Fibroblast of pulmonary artery (primary cell): ENCODE results near the gene PRKAG2.
A peak's percentile ranks its signal among the peaks of the same experiment; 100 is the strongest.
"Not testable (repeated sequence)": the region's sequence is repeated elsewhere in the genome, so short reads cannot be mapped to it uniquely, and the experiment has no call there.

ENCODE experiments used
- DNase-seq: peaks from one replicate; pipeline ENCODE4 v3.0.0-alpha.2; 2010; ENCODE audit warnings: low read depth
- H3K4me3 ChIP-seq: replicated peaks from 2 replicates; pipeline ENCODE4 v1.5.1; 2011; ENCODE audit warnings: low read depth, mild to moderate bottlenecking, control low read depth, low read length, moderate library complexity
- TF ChIP-seq, protein P1 (sequence below): IDR thresholded peaks from 2 replicates; pipeline ENCODE4 v1.5.1; 2011; ENCODE audit warnings: mild to moderate bottlenecking, control low read depth, low read length, inconsistent platforms; ENCODE audit errors: missing control alignments

PRKAG2 gene

DNA sequence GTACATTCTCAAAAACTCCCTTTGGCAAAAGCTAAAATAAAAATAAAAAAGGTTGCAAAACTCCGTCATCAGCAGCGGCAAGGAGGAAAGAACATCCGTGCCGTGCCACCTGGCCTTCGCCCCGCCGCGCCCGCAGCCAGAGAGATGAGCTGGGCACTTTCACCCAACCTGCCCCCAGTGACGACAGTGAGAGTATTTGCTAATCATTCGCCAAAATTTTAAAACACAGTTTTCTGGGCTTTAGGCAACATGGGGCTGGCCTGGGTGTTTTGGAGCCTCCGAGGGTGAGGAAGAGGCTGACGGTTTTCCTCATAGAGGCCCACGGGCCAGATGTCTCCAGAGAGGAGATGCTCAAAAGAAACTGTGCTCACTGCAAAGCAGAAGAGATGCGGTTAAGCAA is 128.2 kb downstream of the PRKAG2 start:
- no peak for DNase-seq
- no peak overlapping the region for H3K4me3 ChIP-seq
- TF ChIP-seq, protein P1, sequence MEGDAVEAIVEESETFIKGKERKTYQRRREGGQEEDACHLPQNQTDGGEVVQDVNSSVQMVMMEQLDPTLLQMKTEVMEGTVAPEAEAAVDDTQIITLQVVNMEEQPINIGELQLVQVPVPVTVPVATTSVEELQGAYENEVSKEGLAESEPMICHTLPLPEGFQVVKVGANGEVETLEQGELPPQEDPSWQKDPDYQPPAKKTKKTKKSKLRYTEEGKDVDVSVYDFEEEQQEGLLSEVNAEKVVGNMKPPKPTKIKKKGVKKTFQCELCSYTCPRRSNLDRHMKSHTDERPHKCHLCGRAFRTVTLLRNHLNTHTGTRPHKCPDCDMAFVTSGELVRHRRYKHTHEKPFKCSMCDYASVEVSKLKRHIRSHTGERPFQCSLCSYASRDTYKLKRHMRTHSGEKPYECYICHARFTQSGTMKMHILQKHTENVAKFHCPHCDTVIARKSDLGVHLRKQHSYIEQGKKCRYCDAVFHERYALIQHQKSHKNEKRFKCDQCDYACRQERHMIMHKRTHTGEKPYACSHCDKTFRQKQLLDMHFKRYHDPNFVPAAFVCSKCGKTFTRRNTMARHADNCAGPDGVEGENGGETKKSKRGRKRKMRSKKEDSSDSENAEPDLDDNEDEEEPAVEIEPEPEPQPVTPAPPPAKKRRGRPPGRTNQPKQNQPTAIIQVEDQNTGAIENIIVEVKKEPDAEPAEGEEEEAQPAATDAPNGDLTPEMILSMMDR: no peak

DNA sequence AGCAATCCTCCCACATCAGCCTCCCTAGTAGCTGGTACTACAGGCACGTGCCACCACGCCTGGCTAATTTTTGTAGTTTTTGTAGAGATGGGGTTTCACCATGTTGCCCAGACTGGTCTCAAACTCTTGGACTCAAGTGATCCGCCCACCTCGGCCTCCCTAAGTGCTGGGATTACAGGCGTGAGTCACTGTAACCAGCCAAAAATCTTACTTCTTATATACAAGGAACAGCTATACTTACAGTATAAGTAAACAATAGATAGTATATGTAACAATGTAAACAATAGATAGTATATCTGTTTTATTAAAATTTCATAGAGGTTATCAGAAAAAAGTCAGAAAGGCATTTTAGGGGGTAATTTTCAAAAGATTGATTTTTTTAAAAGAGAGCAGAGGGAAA is 128.9 kb downstream of the PRKAG2 start:
- not testable (repeated sequence) for DNase-seq, H3K4me3 ChIP-seq

DNA sequence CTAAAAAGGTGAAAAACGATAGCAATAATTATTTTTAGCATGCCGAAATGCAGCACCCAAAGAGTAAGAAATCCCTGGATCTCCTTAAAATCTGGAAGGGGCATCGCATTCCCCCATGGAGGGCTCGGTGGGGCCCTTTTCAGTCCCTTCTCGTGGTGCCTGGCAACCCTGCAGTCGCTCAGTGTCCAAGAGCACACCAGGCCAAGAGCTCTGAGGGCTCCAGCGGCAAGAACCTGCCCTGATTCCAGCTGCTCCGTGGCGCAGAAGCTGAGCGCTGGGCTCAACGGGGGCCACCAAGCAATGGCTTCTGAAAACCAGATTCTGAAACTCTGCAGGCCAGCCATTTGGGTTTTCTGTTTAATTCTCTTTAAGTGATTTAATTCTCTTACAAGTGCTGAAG is 131.2 kb downstream of the PRKAG2 start:
- TF ChIP-seq, protein P1: no peak
- no peak for DNase-seq
- H3K4me3 ChIP-seq: no peak overlapping the region

DNA sequence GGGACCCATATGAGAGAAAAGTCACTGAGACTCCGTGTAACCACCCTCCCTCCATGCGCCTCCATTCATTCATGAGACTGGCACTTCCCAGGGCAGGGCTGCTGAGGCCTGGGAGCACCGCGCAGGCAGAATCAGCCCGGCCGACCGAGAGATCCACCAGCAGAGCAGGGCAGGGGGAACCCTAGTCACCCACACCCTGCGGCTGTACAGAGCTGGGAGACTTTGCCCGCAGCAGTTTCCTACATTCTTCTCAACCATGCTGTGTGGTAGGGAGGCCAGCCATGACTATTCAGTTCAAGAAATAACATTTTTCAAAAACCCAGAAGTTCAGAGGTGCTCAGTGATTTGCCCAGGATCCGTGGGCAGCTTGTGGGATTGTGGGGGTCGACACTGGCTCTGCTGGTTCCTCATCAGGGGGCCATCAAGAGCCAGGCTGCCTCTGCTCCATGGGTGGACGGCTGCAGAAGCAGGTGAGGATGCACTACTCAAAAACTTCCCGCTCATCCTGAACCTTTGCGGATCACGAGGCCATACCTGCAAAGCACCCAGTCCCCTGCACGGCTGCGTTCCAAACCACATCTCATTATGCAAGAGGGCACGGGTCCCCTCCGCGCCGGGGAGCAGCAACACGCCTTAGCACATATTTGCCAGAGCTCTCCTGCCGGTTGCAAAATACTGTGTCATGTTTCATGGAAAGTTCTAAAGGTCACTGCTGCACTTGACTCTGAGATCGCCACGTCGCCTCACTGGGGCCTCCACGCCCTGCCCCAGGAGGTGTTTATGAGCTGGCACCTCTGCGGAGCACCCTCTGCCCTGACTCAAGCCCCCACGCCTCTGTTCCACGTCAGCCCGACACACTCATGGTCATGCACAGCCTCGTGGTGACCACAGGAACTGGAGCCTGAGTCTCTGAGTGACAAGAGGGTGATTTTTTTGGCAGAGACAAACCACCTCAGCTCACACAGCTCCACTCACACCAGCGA is 132.0 kb downstream of the PRKAG2 start:
- no peak overlapping the region for H3K4me3 ChIP-seq
- peak; percentile 61 for DNase-seq
- TF ChIP-seq, protein P1: peak; percentile 47

DNA sequence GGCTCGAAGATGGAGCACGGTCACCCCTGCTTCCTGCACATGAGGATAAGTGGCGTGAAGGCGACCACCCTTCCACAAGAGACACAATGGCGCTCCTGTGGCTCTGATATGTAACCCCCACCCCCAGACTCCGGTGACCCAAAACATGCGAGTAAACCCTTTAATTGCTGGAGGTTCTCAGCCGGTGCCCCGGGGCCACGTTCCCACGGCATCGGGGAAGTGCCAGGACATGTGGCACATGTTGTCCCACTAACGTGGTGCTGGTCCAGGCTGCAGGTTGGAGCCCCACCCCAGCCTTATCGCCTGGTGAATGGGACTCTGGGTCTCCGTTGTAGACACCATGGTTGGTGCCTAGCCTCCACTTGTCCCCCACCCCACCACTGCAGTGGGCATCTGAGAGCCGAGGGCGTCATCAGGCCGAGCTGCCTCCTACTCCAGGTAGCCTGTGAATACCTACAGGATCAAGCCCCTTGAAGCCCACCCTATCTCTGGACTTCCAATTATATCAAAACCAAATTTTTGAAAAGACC is 132.8 kb downstream of the PRKAG2 start:
- no peak for DNase-seq
- TF ChIP-seq, protein P1: no peak
- no peak overlapping the region for H3K4me3 ChIP-seq

DNA sequence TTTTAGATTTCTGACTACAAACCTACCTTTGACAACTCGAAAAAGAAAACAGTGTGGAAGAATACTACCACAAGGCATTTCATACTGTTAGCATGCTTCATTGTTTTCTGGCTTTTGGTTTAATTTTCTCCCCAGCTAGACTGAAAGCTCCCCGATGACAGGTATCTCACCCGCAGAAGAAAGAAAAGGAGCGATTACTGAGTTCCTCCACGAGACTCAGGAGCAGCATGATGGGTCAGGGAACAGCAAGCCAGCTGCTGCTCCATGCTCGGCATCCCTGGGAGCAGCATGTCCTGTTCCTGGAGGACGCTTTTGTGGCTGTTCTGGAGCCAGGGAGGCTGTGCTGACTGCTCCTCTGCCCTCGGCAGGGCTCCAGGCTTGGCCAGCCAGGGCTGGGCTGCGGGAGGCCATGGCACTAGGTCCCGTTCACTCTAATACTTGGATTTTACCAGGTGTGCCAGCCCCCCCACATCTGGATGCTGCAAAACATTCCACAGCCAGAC is 133.4 kb downstream of the PRKAG2 start:
- no peak for DNase-seq
- TF ChIP-seq, protein P1: no peak
- no peak overlapping the region for H3K4me3 ChIP-seq

DNA sequence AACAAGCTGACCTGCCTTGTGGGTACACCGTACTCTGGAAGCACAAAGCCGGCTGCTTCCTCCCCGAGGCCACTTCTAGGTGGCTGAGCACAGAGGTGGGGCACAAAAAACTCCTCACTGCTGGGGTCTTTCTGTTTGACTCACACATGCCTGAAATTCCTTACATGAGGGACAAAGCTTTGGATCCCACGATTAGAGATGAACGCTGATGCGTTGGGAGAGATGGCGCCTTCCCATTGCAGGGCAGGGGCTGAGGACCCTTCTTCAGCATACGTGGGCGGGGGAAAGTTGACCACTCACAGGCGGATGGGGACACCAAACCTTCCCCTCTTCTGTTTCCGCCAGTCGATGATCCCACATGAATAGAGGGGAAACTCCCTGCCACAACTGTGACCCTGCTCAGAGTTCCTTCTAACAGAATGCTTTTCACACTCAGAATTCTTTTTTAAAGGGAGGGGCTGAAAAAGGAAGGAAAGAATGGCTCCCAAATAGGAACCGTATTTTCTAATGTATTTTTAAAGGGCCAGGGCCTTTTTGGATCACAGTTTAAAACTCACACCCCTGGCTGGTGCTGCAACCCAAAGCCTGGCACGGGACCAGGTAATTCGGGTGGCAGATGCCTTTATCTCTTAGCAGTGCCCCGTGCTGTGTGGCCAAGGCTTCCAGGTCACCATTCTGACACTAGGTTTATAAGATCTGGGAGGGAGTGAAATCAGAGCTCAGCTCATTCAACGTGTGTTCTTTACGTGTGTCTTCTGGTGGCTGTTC is 134.0 kb downstream of the PRKAG2 start:
- H3K4me3 ChIP-seq: no peak overlapping the region
- TF ChIP-seq, protein P1: no peak
- DNase-seq: no peak
